CD4-positive, alpha-beta T cell treated with Interleukin-4 for 1 hour (primary cell): ENCODE results near the gene NOC4L.
"Not testable (repeated sequence)": the region's sequence is repeated elsewhere in the genome, so short reads cannot be mapped to it uniquely, and the experiment has no call there.

Experiments used
- DNase-seq, 2 donors: peaks; one replicate each; pipeline ENCODE4 v3.0.0-alpha.2; 2020 to 2022

Gene NOC4L

GRCh38 chr12:132124766-132125425 lies 19.4 kb upstream of the NOC4L start:
- DNase-seq, result no peak

- DNase-seq, result no peak
These were observed 18.5 kb upstream of the NOC4L start for GRCh38 chr12:132125736-132126135.

GRCh38 chr12:132127041-132127440 lies 17.2 kb upstream of the NOC4L start:
- DNase-seq, result no peak

GRCh38 chr12:132129007-132129406 lies 15.2 kb upstream of the NOC4L start:
- DNase-seq, result no peak

GRCh38 chr12:132130690-132131089 lies 13.6 kb upstream of the NOC4L start:
- DNase-seq, result no peak

GRCh38 chr12:132131229-132131628 lies 13.0 kb upstream of the NOC4L start:
- DNase-seq, result no peak

GRCh38 chr12:132131952-132132351 lies 12.3 kb upstream of the NOC4L start:
- no peak for DNase-seq

- no peak for DNase-seq
These were observed 11.4 kb upstream of the NOC4L start for GRCh38 chr12:132132609-132133430.

GRCh38 chr12:132133952-132134652 lies 10.2 kb upstream of the NOC4L start:
- no peak for DNase-seq

GRCh38 chr12:132134653-132135183 lies 9.5 kb upstream of the NOC4L start:
- DNase-seq, result not testable (repeated sequence)

- not testable (repeated sequence) for DNase-seq
These were observed 8.0 kb upstream of the NOC4L start for GRCh38 chr12:132136226-132136625.

GRCh38 chr12:132137483-132138125 lies 6.7 kb upstream of the NOC4L start:
- DNase-seq, result no peak

- no peak for DNase-seq
These were observed 5.1 kb upstream of the NOC4L start for GRCh38 chr12:132138941-132139871.

- no peak for DNase-seq
These were observed 4.3 kb upstream of the NOC4L start for GRCh38 chr12:132139912-132140311.

- DNase-seq, result no peak
These were observed 3.8 kb upstream of the NOC4L start for GRCh38 chr12:132140501-132140900.

GRCh38 chr12:132140918-132141841 lies 3.1 kb upstream of the NOC4L start:
- DNase-seq, result no peak

GRCh38 chr12:132141976-132142678 lies 2.1 kb upstream of the NOC4L start:
- no peak for DNase-seq

- DNase-seq, result no peak
These were observed 1.4 kb upstream of the NOC4L start for GRCh38 chr12:132142679-132143335.

- DNase-seq, result no peak
These were observed 753 bp upstream of the NOC4L start for GRCh38 chr12:132143336-132144071.
